Stimulated activated naive CD8-positive, alpha-beta T cell treated with anti-CD3 and anti-CD28 coated beads, Interleukin-15, amount 100 ng/mL, for 72 hours (primary cell): ENCODE results near the gene RPP25L.

Source experiments
- ATAC-seq: fragments of 150-1000 bp; cut with Tn5 transposase; 2 replicates; pipeline ENCODE4 v1.10.0; 2021; ENCODE audit warnings: mild to moderate bottlenecking, moderate library complexity
- DNase-seq, 2 donors: peaks; one replicate each; pipeline ENCODE4 v3.0.0; 2021 to 2022
- H3K27ac Mint-ChIP-seq, 2 donors: one replicate each; pipeline ENCODE4 v1.8.0; 2022; ENCODE audit warnings: mild to moderate bottlenecking in 2 of 2, mixed read lengths in 2 of 2, moderate library complexity in 2 of 2
- H3K27me3 Mint-ChIP-seq: one replicate; pipeline ENCODE4 v1.8.0; 2022; ENCODE audit warnings: mixed read lengths
- H3K4me1 Mint-ChIP-seq: one replicate; pipeline ENCODE4 v1.8.0; 2022; ENCODE audit warnings: mild to moderate bottlenecking, mixed read lengths
- H3K4me3 Mint-ChIP-seq, 2 donors: one replicate each; pipeline ENCODE4 v1.8.0; 2022; ENCODE audit warnings: mild to moderate bottlenecking in 2 of 2, mixed read lengths in 2 of 2, moderate library complexity in 1 of 2
- H3K9me3 Mint-ChIP-seq, 2 donors: one replicate each; pipeline ENCODE4 v1.8.0; 2022; ENCODE audit warnings: mixed read lengths in 2 of 2

RPP25L gene

DNA sequence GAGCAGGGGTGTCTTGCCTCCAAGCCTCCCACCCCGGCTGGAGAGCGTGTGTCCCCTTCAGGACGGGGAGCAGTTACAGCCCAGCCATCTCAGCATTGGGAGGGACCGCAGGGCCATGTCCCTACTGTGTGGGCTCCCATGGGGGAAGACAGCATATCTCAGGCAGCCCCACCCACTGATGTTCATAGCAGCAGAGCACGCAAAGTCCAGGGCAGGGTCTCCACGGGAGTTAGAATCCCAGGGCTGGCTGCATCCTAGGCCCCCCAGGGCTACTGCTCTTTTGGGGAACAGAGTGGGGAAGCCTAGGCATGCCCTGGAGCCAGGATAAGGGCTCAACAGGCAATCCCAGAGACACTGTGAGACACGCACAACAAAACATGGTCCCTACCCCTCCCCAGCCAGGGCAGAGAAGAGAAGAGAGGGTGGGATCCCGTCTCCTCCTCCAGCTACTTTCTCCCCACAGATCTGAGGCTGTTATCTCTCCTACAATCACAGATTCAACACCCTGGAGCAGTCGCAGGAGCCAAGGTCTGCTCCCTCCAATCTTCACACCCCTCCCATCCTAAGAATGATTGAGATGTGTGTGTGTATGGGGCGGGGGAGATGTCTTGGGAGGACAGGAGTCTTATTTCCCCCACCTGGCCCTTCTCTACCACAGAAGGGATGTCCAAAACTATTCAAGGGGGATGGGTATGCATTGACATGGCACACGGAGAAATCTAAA lies 25.8 kb downstream of the RPP25L start:
- Mint-ChIP-seq H3K27ac (no peak overlapping the region), H3K4me3 (no peak overlapping the region)
- no peak for ATAC-seq

DNA sequence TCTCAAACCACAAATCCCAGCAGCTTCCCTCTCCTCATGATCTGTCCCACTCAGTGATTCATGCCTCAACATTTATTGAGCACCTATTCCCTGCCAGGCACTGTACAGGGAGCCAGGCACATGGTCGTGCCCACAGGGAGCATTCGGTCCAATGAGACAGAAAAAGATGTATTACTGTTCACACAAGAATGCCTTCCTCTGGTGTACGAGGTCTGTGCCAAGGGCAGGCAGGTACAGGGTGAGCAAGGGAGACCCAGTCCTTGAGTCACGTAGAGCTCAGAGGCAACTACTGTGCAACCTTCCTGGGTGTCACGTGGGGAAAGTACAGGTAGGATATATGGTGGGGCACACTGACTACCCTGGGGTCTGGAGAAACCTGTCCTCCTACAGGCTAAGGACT lies 26.9 kb downstream of the RPP25L start:
- peaks cover 73% of the 10 kb centered on the region for H3K27me3 Mint-ChIP-seq
- ATAC-seq = no peak
- peaks cover 13% of the 10 kb centered on the region for H3K4me1 Mint-ChIP-seq
- H3K27ac Mint-ChIP-seq = no peak overlapping the region
- no peak overlapping the region for H3K4me3 Mint-ChIP-seq
- DNase-seq = no peak
- no peaks in the 10 kb centered on the region for H3K9me3 Mint-ChIP-seq

More for the DNA sequence above, 25.8 kb downstream of the RPP25L start:
- DNase-seq = no peak
- Mint-ChIP-seq H3K4me1 (peaks cover 25% of the 10 kb centered on the region), H3K27me3 (peaks cover 73% of the 10 kb centered on the region), H3K9me3 (no peaks in the 10 kb centered on the region)

DNA sequence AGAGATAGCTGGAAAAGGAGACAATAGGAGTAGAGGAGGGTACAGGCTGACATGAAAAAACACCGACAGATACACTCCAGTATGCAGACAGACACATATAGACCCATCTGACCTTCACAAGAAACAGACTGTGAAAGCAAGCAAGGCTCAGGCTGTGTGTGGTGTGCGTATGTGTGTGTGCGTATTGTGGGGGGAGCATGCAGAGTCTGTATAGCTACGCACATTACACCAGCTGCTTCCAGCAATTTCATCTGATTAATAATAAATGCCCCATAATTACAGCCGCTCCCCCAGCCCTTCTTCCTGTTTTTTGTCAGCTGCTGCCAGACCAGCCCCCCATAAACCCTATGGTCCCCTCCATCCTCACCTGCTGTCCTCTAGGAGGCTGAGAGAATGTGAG lies 29.1 kb downstream of the RPP25L start:
- ATAC-seq (no peak), DNase-seq (no peak)
- Mint-ChIP-seq H3K27me3 (peaks cover 73% of the 10 kb centered on the region), H3K27ac (no peak overlapping the region), H3K4me3 (no peak overlapping the region), H3K9me3 (no peaks in the 10 kb centered on the region), H3K4me1 (peaks cover 6% of the 10 kb centered on the region)

DNA sequence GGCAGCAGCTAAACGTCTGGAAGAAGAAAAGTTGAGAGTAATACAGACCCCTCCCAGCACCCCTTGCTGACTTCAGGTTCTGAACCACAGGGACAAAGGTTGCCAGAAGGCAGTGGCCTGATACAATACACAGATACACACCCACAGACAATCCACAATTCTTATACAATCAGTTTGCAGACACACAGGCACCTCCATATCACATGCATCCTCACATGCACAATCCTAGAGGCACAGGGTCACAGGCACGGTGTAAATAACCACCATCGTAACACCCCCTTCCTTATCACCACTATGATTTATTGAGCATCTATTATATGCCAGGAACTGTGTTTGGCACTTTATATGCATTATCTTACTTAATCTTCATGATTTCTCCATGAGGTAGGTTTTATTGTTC lies 30.6 kb downstream of the RPP25L start:
- H3K4me1 Mint-ChIP-seq = peaks cover 14% of the 10 kb centered on the region
- peaks cover 73% of the 10 kb centered on the region for H3K27me3 Mint-ChIP-seq
- no peak overlapping the region for H3K4me3 Mint-ChIP-seq
- H3K9me3 Mint-ChIP-seq = no peaks in the 10 kb centered on the region
- H3K27ac Mint-ChIP-seq = no peak overlapping the region
- ATAC-seq (no peak), DNase-seq (no peak)

DNA sequence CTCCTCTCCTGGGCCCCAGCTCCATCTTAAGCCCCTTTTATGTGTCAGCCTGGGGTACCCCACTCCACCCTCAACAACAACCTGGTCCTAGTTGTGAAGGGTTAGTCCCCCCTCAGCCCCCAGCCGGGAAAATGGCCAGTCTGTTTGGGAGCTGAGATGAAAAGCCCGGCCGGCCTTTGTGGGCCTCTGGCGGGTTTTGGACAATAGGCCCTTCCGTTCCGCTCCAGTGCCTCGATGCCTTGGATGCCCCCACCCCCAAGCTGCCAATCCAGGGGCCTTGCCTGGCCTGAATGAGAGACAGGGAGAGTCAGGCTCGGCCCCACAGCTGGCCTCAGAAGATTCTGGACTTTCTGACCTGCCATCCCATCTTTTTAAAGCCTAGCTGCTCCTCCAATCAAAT lies 31.5 kb downstream of the RPP25L start:
- H3K4me1 Mint-ChIP-seq = peaks cover 14% of the 10 kb centered on the region
- H3K4me3 Mint-ChIP-seq = no peak overlapping the region
- no peaks in the 10 kb centered on the region for H3K9me3 Mint-ChIP-seq
- no peak overlapping the region for H3K27ac Mint-ChIP-seq
- H3K27me3 Mint-ChIP-seq = peaks cover 73% of the 10 kb centered on the region
- DNase-seq = no peak
- no peak for ATAC-seq

DNA sequence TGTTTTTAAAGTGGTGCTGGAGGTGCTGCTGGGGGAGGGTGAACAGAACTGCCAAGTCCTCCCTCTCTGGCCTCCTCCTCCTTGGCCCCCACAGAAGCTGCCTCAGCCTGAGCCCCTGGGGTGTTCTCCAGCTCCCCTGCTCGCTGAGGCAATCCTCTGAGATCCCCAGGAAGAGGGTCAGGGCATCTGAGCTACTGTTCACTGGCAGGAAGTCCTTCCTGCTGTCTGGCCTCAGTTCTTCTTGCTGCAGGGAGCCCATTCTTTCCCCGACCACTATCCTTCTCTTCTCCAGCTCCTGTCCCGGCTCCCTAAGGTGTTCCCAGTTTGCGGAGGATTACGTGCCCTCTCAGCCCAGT lies 32.1 kb downstream of the RPP25L start:
- Mint-ChIP-seq H3K4me3 (no peak overlapping the region), H3K27ac (no peak overlapping the region), H3K4me1 (peaks cover 14% of the 10 kb centered on the region), H3K9me3 (no peaks in the 10 kb centered on the region), H3K27me3 (peaks cover 73% of the 10 kb centered on the region)
- DNase-seq (no peak), ATAC-seq (no peak)

DNA sequence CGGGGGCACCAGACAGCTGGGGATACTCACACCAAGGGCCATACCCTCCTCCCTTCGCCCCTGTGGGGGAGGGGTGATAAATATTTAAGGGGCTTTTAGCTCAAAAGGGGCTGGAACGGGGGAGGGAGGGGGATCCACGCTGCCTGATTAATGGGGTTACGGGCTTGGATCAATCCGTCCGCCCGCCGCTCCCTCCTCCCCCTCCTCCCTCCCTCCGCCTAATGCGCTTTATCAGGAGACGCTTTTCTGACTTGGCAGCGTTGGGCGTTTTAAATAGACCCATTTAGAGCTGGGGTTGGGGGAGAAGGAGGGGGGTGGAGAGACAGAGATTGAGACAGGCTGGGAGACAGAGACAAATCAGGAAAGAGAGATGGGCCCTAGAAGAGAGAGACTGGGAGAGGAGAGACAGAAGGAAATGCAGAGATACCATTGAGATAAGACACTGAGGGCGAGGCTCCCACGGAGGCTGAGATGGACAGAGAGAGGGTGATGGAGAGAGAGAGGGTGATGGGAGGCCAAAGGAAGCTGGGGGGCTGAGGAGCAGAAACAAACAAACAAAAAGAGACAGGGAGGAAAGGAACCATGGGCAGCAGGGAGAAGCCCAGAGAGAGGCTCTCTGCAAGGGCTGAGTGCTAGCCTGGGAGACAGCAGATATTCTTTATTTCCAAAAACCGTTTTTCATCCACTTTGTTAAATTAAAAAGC lies 32.6 kb downstream of the RPP25L start:
- Mint-ChIP-seq H3K4me3 (no peak overlapping the region), H3K27ac (no peak overlapping the region), H3K9me3 (no peaks in the 10 kb centered on the region), H3K27me3 (peaks cover 73% of the 10 kb centered on the region), H3K4me1 (peaks cover 14% of the 10 kb centered on the region)
- DNase-seq (no peak), ATAC-seq (no peak)

DNA sequence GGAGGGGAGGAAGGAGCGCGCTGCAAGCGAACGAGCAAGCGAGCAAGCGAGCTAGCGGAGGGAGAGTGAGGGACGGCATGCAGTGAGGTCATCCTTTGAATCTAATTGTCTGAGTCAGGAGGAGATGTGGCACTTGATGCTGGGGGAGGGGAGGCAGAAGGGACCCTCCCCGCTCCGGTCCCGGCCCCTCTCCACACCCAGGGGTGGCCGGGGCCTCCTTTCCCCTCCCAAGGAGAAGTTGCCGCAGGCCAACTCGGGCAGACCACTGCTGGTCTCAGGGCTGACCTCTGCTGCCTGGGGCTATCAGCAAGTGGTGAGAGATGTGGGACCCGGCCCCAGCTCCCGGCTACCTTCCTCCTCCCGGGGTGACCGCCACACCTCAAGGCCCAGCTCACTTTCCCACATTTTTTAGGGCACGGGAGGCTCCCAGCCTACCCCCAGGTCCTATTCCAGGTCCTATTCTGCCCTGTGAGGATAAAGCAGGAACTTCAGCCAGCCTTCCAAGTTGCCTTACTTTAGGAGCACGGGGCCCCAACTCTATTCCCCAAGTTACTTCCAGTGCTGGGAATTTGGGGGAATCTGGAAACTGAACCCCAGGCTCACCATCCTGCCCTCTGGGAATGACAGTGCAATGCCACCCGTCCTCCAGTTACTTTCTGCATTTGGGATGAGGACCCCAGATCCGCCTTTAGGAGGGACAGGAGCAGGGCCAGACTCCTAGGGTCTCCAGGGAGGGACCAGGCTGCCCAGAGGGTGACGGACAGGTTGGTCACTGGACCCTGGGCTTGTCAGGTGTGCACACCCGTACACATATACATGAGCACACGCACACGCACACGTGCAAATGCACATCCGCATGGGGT lies 33.4 kb downstream of the RPP25L start:
- no peaks in the 10 kb centered on the region for H3K9me3 Mint-ChIP-seq
- DNase-seq (peak in 1 of 2 donors; percentile 21), ATAC-seq (peak; percentile 58)
- H3K27me3 Mint-ChIP-seq = peaks cover 77% of the 10 kb centered on the region
- H3K27ac Mint-ChIP-seq = no peak overlapping the region
- H3K4me1 Mint-ChIP-seq = peaks cover 14% of the 10 kb centered on the region
- no peak overlapping the region for H3K4me3 Mint-ChIP-seq

DNA sequence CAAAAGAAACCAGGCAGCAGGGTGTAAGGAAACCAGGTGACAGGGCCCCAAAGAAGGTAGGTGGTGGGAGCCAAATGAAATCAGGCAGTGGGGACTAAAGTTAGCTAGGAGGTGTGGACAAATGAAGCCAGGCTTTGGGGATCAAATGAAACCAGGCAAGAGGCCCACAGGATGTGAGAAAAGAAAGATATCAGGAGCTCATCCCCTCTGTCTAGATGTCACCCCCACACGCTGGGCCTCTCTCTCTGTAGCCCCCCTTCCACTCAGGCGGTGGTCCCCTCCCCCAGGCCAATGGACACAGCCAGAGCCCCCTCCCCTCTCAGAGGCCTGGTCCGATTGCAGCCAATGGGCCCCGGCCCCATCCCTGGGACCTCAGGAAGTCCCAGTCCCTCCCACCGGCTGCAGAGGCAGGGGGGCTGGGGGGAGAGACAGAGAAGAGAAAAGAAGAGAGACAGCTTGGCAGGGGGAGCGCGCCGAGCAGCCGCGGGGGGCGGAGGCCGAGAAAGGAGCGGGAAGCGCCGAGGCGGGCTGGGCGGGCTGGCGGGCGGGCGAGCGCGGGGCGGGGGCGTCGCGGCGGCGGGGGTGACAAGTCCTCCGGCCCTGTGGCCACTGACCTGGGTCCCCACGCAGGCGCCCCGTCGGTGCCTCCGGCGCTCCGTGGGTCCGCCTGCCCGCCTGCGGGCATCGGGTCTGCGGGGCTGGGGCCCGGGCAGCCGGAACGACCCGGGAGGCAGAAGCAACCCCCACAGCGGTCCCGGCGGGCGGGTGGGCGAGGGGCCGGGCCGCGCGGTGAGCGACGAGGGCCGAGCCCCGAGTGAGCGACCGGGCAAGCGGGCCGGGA lies 34.3 kb downstream of the RPP25L start:
- H3K4me3 Mint-ChIP-seq = peak overlapping the region; percentile 66 to 80
- ATAC-seq = peak; percentile 15
- H3K27me3 Mint-ChIP-seq = peaks cover 80% of the 10 kb centered on the region
- no peaks in the 10 kb centered on the region for H3K9me3 Mint-ChIP-seq
- H3K4me1 Mint-ChIP-seq = peaks cover 14% of the 10 kb centered on the region
- no peak for DNase-seq
- H3K27ac Mint-ChIP-seq = peak overlapping the region in 1 of 2 donors; percentile 36

DNA sequence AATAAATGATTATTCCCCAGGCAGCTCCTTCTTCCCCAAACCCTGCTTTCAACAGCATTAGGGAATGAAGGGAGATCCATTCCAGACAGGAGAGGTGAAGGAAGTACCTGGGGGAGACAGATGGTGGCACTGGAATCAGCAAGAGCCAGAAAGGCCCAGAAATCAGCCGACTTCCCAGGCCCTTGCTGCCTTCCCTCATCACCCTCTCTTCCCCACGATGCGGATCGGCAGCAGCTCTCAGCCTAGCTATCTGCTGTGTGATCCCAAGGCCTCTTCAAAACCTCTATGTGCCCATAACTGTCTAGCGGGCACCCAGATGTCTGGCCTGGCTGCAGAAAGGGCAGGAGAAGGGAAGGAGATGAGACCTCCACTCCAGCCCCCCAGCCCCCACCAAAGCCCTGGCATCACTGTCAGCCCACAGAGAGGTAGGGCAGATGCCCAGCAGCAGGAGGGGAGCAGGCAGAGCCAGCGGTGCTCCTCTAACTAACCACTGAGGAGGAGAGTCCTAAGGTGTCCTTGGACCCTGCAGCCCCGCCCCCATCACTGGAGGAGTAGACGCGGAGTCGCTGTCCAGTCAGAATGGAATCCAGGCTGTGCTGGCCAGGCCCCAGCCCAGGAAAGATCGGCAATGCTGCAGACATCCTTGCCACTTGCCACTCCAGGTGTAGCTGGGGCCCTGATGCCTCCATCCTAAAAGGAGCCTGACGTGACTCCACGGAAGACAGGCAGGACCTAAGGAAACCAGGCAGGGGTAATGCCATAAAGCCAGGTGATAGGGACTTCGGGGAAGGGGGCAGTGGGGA lies 35.1 kb downstream of the RPP25L start:
- Mint-ChIP-seq H3K27me3 (peaks cover 83% of the 10 kb centered on the region), H3K4me1 (peaks cover 14% of the 10 kb centered on the region), H3K9me3 (no peaks in the 10 kb centered on the region), H3K4me3 (peak overlapping the region; percentile 66 to 80), H3K27ac (no peak overlapping the region)
- no peak for DNase-seq
- ATAC-seq = no peak

DNA sequence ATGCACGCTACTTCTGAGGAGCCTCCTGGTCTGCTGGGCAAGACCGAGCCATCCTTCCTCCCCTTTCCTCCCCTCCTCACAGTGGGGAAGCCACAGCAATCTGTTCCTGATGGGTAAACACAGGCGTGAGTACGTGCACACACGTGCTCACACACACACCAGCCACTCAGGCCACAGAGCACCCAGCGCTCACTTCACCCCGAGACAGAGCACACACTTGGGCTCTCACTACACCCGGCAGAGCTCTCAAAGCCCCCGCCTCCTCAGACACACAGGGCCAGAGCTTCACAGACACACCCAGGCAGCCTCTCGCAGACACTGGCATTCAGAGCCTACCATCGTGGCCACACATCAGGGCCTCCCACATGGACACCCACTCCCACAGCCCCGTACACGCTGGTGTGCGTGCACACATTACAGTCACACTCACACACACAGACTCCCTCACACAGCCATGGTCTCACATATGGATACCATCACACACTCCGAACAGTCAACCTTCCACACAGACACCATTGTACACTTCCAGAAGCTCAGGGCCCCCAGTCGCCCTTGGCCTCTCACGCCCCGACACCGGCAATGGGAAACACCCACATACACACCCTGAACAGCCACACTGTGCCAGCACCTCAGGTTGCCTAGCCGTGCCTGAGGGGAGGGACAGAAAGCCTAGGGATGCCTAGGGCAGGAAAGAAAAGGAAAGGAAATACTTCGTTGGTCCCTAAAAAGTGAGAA lies 35.9 kb downstream of the RPP25L start:
- DNase-seq (no peak), ATAC-seq (no peak)
- no peaks in the 10 kb centered on the region for H3K9me3 Mint-ChIP-seq
- no peak overlapping the region for H3K27ac Mint-ChIP-seq
- H3K27me3 Mint-ChIP-seq = peaks cover 87% of the 10 kb centered on the region
- H3K4me1 Mint-ChIP-seq = peaks cover 14% of the 10 kb centered on the region
- no peak overlapping the region for H3K4me3 Mint-ChIP-seq

DNA sequence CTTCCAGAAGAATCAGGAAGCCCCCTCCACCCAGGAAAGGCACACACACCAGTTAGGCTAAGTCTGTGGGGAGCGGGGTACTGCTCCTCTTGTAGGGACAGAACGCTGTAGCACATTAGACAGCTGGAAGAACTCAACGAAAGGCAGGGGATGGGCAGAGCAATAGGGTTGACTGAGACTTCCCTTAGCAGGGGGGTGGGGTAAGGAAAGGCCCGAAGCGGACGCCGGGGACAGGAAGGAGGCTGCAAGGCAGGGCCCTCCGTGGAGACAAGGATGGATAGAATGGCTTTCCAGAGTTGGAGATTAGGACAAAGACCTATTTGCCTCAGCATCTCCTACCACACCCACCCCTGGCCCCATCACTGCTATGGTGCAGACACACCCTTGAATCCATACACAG lies 36.7 kb downstream of the RPP25L start:
- Mint-ChIP-seq H3K9me3 (no peaks in the 10 kb centered on the region), H3K27ac (no peak overlapping the region), H3K27me3 (peaks cover 82% of the 10 kb centered on the region), H3K4me3 (no peak overlapping the region), H3K4me1 (peaks cover 14% of the 10 kb centered on the region)
- ATAC-seq (no peak), DNase-seq (no peak)

DNA sequence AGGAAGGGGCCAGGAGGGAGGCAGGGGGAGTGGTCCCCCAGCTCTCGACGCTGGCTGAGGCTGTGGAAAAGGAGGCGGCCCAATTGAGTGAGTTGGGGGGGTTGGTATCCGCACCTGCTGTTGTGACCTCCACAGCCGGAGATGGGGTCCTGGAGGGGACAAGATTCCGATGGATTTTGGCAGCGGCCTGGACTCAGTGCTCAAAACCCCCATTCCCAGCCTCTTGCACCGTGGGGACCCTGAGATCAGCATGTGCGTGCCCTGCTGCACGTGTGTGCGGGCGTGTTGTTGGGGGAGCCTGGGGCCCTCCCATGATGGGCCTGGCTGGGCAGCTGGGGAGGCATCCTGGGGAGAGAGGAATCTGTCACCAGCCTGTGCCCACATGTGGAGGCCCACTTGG lies 37.3 kb downstream of the RPP25L start:
- Mint-ChIP-seq H3K9me3 (no peaks in the 10 kb centered on the region), H3K27ac (no peak overlapping the region), H3K4me3 (no peak overlapping the region), H3K27me3 (peaks cover 76% of the 10 kb centered on the region), H3K4me1 (peaks cover 14% of the 10 kb centered on the region)
- DNase-seq = no peak
- ATAC-seq = no peak
